Endodermal cell (in vitro differentiated cells): ENCODE results near the gene TMEM120A. TPM values are rescaled to one million over a fixed set of nuclear protein-coding genes. Genes with fewer than 3 reads are reported as not detected.

ENCODE experiments used
- DNase-seq: peaks from one replicate; pipeline ENCODE4 v3.0.0-alpha.2; 2017
- H3K27ac ChIP-seq: 2 replicates; pipeline ENCODE4 v1.5.1; 2013; ENCODE audit warnings: mild to moderate bottlenecking, low read depth, low read length, moderate library complexity
- H3K27me3 ChIP-seq: 2 replicates; pipeline ENCODE4 v1.6.1; 2013; ENCODE audit warnings: mild to moderate bottlenecking, low read length, moderate library complexity; ENCODE audit not compliant: insufficient read depth, control insufficient read depth, poor library complexity, severe bottlenecking
- H3K36me3 ChIP-seq: 2 replicates; pipeline ENCODE4 v1.7.0; 2013; ENCODE audit warnings: mild to moderate bottlenecking, low read length, moderate library complexity; ENCODE audit not compliant: control insufficient read depth, insufficient read depth
- H3K4me1 ChIP-seq: one replicate; pipeline ENCODE4 v1.7.0; 2013; ENCODE audit warnings: low read length; ENCODE audit not compliant: control insufficient read depth, insufficient read depth
- H3K4me3 ChIP-seq: 2 replicates; pipeline ENCODE4 v1.5.1; 2013; ENCODE audit warnings: mild to moderate bottlenecking, low read length, moderate library complexity
- H3K9ac ChIP-seq: 2 replicates; pipeline ENCODE4 v1.6.1; 2013; ENCODE audit warnings: mild to moderate bottlenecking, low read length, moderate library complexity; ENCODE audit not compliant: poor library complexity, severe bottlenecking; ENCODE audit errors: extremely low read depth
- H3K9me3 ChIP-seq: 2 replicates; pipeline ENCODE4 v1.6.1; 2013; ENCODE audit warnings: mild to moderate bottlenecking, low read length, moderate library complexity; ENCODE audit not compliant: control insufficient read depth
- H3K27ac Mint-ChIP-seq: 2 replicates; pipeline ENCODE4 v1.8.0; 2020; ENCODE audit warnings: mixed read lengths
- H3K27me3 Mint-ChIP-seq: 2 replicates; pipeline ENCODE4 v1.8.0; 2021; ENCODE audit warnings: mild to moderate bottlenecking, mixed read lengths; ENCODE audit not compliant: insufficient read depth
- H3K36me3 Mint-ChIP-seq: 2 replicates; pipeline ENCODE4 v1.8.0; 2020; ENCODE audit warnings: low read depth, mixed read lengths
- H3K4me1 Mint-ChIP-seq: 2 replicates; pipeline ENCODE4 v1.8.0; 2020; ENCODE audit warnings: mixed read lengths
- H3K4me3 Mint-ChIP-seq: 2 replicates; pipeline ENCODE4 v1.8.0; 2020; ENCODE audit warnings: mild to moderate bottlenecking, moderate library complexity, mixed read lengths
- H3K9me3 Mint-ChIP-seq: 2 replicates; pipeline ENCODE4 v1.8.0; 2020; ENCODE audit warnings: mild to moderate bottlenecking, mixed read lengths
- CTCF ChIP-seq: fragments of 200-600 bp; sonication (generic); conservative IDR thresholded peaks from 2 replicates; pipeline ENCODE4 v1.5.0; 2021; ENCODE audit warnings: antibody characterized with exemption, mild to moderate bottlenecking
- WGBS, 2 experiments: methylation state at CpG; one replicate each; pipeline versions ENCODE4 v1.1.5 to v1.1.7; 2013; ENCODE audit warnings: missing lambda C conversion rate in 2 of 2, mixed read lengths in 1 of 2; ENCODE audit not compliant: insufficient coverage in 1 of 2, insufficient read length in 1 of 2; 5-methylcytosine and 5-hydroxymethylcytosine counted together
- total RNA-seq, 2 donors: library from RNA; stranded (reverse); fragmentation: NEBNext Ultra II Directional in 1 of 2; extraction: Animal tissue kit (Norgen Biotek cat#: 25700) in 1 of 2; gene quantifications; 2 replicates in 1 of 2; 3 replicates in 1 of 2; pipeline ENCODE4 v1.2.1, GENCODE V29; 2021

The TMEM120A gene
- total RNA-seq, 2 donors from 2014 or later: 18.8 to 19.1 TPM

- no peak for DNase-seq
- Mint-ChIP-seq H3K36me3 (peaks cover 47% of the 10 kb centered on the region), H3K9me3 (peaks cover 13% of the 10 kb centered on the region), H3K27ac (no peak overlapping the region), H3K4me1 (peaks cover 12% of the 10 kb centered on the region), H3K27me3 (no peaks in the 10 kb centered on the region), H3K4me3 (no peak overlapping the region)
- WGBS, 2 experiments: 94 to 100% methylated on average over 5 to 7 of the region's 7 CpGs
- H3K27me3 ChIP-seq: no peaks in the 10 kb centered on the region
- H3K27ac ChIP-seq: peak overlapping the region; percentile 18
- H3K9me3 ChIP-seq: no peaks in the 10 kb centered on the region
- H3K9ac ChIP-seq: no peak overlapping the region
- H3K36me3 ChIP-seq: peaks cover 38% of the 10 kb centered on the region
- no peak overlapping the region for H3K4me3 ChIP-seq
- no peaks in the 10 kb centered on the region for H3K4me1 ChIP-seq
- TF ChIP-seq CTCF: no peak
Measured at GRCh38 chr7:75953431-75953830, 41.0 kb downstream of the TMEM120A start.

GRCh38 chr7:75951506-75951905, 42.9 kb downstream of the TMEM120A start:
- WGBS, 2 experiments: 97 to 100% methylated on average over 1 to 5 of the region's 5 CpGs
- H3K9ac ChIP-seq: no peak overlapping the region
- peaks cover 13% of the 10 kb centered on the region for H3K9me3 Mint-ChIP-seq

GRCh38 chr7:75950111-75950681, 44.2 kb downstream of the TMEM120A start:
- WGBS, 2 experiments: 93 to 95% methylated on average over 14 to 15 of the region's 15 CpGs
- H3K27ac Mint-ChIP-seq: no peak overlapping the region

More at GRCh38 chr7:75951506-75951905, 42.9 kb downstream of the TMEM120A start:
- H3K27ac Mint-ChIP-seq: no peak overlapping the region
- TF ChIP-seq CTCF: no peak
- Histone ChIP-seq H3K4me1 (no peaks in the 10 kb centered on the region), H3K9me3 (no peaks in the 10 kb centered on the region), H3K4me3 (no peak overlapping the region), H3K36me3 (peaks cover 24% of the 10 kb centered on the region), H3K27me3 (no peaks in the 10 kb centered on the region), H3K27ac (no peak overlapping the region)
- H3K36me3 Mint-ChIP-seq: peaks cover 35% of the 10 kb centered on the region
- peaks cover 3% of the 10 kb centered on the region for H3K4me1 Mint-ChIP-seq
- no peak overlapping the region for H3K4me3 Mint-ChIP-seq
- H3K27me3 Mint-ChIP-seq: no peaks in the 10 kb centered on the region
- DNase-seq: no peak

More at GRCh38 chr7:75950111-75950681, 44.2 kb downstream of the TMEM120A start:
- Histone ChIP-seq H3K9me3 (no peaks in the 10 kb centered on the region), H3K27me3 (no peaks in the 10 kb centered on the region), H3K27ac (no peak overlapping the region), H3K9ac (no peak overlapping the region), H3K4me1 (no peaks in the 10 kb centered on the region), H3K36me3 (peaks cover 11% of the 10 kb centered on the region), H3K4me3 (no peak overlapping the region)
- H3K27me3 Mint-ChIP-seq: no peaks in the 10 kb centered on the region
- H3K9me3 Mint-ChIP-seq: peaks cover 13% of the 10 kb centered on the region
- TF ChIP-seq CTCF: peak; percentile 38
- H3K4me1 Mint-ChIP-seq: no peaks in the 10 kb centered on the region
- peaks cover 23% of the 10 kb centered on the region for H3K36me3 Mint-ChIP-seq
- no peak for DNase-seq
- no peak overlapping the region for H3K4me3 Mint-ChIP-seq
